ENCODE results near the gene POLR1E.

GRCh38 chr9:37486256-37486615 lies 488 bp downstream of the POLR1E start:
- TF ChIP-seq CTCF (IDR thresholded peaks at IDR 0.05) (no peak), POLR2A (IDR thresholded peaks at IDR 0.05) (no peak)
